ENCODE data around the gene FAM50B.

- TF ChIP-seq CTCF (IDR thresholded peaks at IDR 0.05), result peak in 5 of 7 experiments; percentile 21 to 41 (median 32)
- no peak for TF ChIP-seq POLR2A (IDR thresholded peaks at IDR 0.05)
These were observed 38.1 kb downstream of the FAM50B start for GRCh38 chr6:3887150-3887700.
